ENCODE measurements around the gene PPIP5K1. TPM values are rescaled to one million over a fixed set of nuclear protein-coding genes. Genes with fewer than 3 reads are reported as not detected.

Gene PPIP5K1
- total RNA-seq, 2 donors from 2014 or later, result 43.5 to 61.2 TPM

DNA sequence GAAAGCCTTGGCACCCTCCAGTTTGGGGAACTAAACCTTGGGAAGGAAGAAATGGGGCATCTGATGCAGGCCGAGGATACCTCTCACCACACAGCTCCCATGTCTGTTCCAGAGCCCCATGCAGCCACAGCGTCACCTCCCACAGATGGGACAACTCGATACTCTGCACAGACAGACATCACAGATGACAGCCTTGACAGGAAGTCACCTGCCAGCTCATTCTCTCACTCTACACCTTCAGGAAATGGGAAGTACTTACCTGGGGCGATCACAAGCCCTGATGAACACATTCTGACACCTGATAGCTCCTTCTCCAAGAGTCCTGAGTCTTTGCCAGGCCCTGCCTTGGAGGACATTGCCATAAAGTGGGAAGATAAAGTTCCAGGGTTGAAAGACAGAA is 64.9 kb downstream of the PPIP5K1 start:
- Histone ChIP-seq H3K4me3 (no peak overlapping the region), H3K27me3 (replicated peaks; ENCODE audit: insufficient read depth) (no peaks in the 10 kb centered on the region), H3K9me3 (peaks cover 15% of the 10 kb centered on the region), H3K4me1 (ENCODE audit: control insufficient read depth in 1 of 2, low read depth in 2 of 2) (no peaks in the 10 kb centered on the region), H3K36me3 (peaks cover 42% of the 10 kb centered on the region), H3K27ac (no peak overlapping the region)
- DNase-seq (ENCODE audit: low spot score) (no peak), ATAC-seq (ENCODE audit: insufficient number of reproducible peaks, low FRiP score, low read depth) (no peak)
- TF ChIP-seq, protein P1, sequence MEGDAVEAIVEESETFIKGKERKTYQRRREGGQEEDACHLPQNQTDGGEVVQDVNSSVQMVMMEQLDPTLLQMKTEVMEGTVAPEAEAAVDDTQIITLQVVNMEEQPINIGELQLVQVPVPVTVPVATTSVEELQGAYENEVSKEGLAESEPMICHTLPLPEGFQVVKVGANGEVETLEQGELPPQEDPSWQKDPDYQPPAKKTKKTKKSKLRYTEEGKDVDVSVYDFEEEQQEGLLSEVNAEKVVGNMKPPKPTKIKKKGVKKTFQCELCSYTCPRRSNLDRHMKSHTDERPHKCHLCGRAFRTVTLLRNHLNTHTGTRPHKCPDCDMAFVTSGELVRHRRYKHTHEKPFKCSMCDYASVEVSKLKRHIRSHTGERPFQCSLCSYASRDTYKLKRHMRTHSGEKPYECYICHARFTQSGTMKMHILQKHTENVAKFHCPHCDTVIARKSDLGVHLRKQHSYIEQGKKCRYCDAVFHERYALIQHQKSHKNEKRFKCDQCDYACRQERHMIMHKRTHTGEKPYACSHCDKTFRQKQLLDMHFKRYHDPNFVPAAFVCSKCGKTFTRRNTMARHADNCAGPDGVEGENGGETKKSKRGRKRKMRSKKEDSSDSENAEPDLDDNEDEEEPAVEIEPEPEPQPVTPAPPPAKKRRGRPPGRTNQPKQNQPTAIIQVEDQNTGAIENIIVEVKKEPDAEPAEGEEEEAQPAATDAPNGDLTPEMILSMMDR (IDR thresholded peaks at IDR 0.05), result no peak

DNA sequence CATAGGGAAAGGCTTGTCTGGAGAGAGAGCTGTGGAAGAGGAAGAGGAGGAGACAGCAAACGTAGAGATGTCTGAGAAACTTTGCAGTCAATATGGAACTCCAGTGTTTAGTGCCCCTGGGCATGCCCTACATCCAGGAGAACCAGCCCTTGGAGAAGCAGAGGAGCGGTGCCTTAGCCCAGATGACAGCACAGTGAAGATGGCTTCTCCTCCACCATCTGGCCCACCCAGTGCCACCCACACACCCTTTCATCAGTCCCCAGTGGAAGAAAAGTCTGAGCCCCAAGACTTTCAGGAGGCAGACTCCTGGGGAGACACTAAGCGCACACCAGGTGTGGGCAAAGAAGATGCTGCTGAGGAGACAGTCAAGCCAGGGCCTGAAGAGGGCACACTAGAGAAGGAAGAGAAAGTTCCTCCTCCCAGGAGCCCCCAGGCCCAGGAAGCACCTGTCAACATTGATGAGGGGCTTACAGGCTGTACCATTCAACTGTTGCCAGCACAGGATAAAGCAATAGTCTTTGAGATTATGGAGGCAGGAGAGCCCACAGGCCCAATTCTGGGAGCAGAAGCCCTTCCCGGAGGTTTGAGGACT is 65.7 kb downstream of the PPIP5K1 start:
- TF ChIP-seq, protein P1 (IDR thresholded peaks at IDR 0.05), result no peak
- no peak for ATAC-seq (ENCODE audit: insufficient number of reproducible peaks, low FRiP score, low read depth)
- peaks cover 42% of the 10 kb centered on the region for H3K36me3 ChIP-seq

DNA sequence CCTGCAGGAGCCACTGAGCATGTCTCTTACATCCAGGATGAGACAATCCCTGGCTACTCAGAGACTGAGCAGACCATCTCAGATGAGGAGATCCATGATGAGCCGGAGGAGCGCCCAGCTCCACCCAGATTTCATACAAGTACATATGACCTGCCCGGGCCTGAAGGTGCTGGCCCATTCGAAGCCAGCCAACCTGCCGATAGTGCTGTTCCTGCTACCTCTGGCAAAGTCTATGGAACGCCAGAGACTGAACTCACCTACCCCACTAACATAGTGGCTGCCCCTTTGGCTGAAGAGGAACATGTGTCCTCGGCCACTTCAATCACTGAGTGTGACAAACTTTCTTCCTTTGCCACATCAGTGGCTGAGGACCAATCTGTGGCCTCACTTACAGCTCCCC is 66.4 kb downstream of the PPIP5K1 start:
- DNase-seq (ENCODE audit: low spot score), result no peak
- Histone ChIP-seq H3K36me3 (peaks cover 42% of the 10 kb centered on the region), H3K4me1 (ENCODE audit: control insufficient read depth in 1 of 2, low read depth in 2 of 2) (peaks cover 0 to 8% of the 10 kb centered on the region in 2 donors), H3K27ac (no peak overlapping the region), H3K9me3 (peaks cover 15% of the 10 kb centered on the region), H3K27me3 (replicated peaks; ENCODE audit: insufficient read depth) (no peaks in the 10 kb centered on the region), H3K4me3 (no peak overlapping the region)
- no peak for ATAC-seq (ENCODE audit: insufficient number of reproducible peaks, low FRiP score, low read depth)
- TF ChIP-seq, protein P1 (IDR thresholded peaks at IDR 0.05), result no peak

More for the DNA sequence above, 65.7 kb downstream of the PPIP5K1 start:
- peaks cover 0 to under 1% of the 10 kb centered on the region in 2 donors for H3K4me1 ChIP-seq (ENCODE audit: control insufficient read depth in 1 of 2, low read depth in 2 of 2)
- peaks cover 15% of the 10 kb centered on the region for H3K9me3 ChIP-seq
- H3K4me3 ChIP-seq, result no peak overlapping the region
- H3K27ac ChIP-seq, result no peak overlapping the region
- no peaks in the 10 kb centered on the region for H3K27me3 ChIP-seq (replicated peaks; ENCODE audit: insufficient read depth)
- no peak for DNase-seq (ENCODE audit: low spot score)

DNA sequence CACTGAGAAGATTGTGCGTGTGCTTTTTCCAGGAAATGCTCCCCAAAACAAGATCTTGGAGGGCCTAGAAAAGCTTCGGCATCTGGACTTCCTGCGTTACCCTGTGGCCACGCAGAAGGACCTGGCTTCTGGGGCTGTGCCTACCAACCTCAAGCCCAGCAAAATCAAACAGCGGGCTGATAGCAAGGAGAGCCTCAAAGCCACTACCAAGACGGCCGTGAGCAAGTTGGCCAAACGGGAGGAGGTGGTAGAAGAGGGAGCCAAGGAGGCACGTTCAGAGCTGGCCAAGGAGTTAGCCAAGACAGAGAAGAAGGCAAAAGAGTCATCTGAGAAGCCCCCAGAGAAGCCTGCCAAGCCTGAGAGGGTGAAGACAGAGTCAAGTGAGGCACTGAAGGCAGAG is 67.8 kb downstream of the PPIP5K1 start:
- Histone ChIP-seq H3K27ac (no peak overlapping the region), H3K4me3 (no peak overlapping the region), H3K36me3 (peaks cover 42% of the 10 kb centered on the region), H3K4me1 (ENCODE audit: control insufficient read depth in 1 of 2, low read depth in 2 of 2) (peaks cover 0 to 8% of the 10 kb centered on the region in 2 donors), H3K9me3 (peaks cover 15% of the 10 kb centered on the region), H3K27me3 (replicated peaks; ENCODE audit: insufficient read depth) (no peaks in the 10 kb centered on the region)
- ATAC-seq (ENCODE audit: insufficient number of reproducible peaks, low FRiP score, low read depth) (no peak), DNase-seq (ENCODE audit: low spot score) (no peak)
- TF ChIP-seq, protein P1 (IDR thresholded peaks at IDR 0.05), result no peak

DNA sequence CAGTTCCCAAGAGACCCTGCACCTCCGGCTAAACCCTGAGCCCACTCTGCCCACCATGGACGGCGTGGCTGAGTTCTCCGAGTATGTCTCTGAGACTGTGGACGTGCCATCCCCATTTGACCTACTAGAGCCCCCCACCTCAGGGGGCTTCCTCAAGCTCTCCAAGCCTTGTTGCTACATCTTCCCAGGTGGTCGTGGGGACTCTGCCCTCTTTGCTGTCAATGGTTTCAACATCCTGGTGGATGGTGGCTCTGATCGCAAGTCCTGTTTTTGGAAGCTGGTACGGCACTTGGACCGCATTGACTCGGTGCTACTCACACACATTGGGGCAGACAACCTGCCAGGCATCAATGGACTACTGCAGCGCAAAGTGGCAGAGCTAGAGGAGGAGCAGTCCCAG is 68.6 kb downstream of the PPIP5K1 start:
- ATAC-seq (ENCODE audit: insufficient number of reproducible peaks, low FRiP score, low read depth) (no peak), DNase-seq (ENCODE audit: low spot score) (no peak)

More for the DNA sequence above, 68.6 kb downstream of the PPIP5K1 start:
- Histone ChIP-seq H3K36me3 (peaks cover 42% of the 10 kb centered on the region), H3K9me3 (peaks cover 15% of the 10 kb centered on the region), H3K4me3 (no peak overlapping the region), H3K4me1 (ENCODE audit: control insufficient read depth in 1 of 2, low read depth in 2 of 2) (peaks cover 0 to 16% of the 10 kb centered on the region in 2 donors), H3K27ac (no peak overlapping the region), H3K27me3 (replicated peaks; ENCODE audit: insufficient read depth) (no peaks in the 10 kb centered on the region)
- TF ChIP-seq, protein P1 (IDR thresholded peaks at IDR 0.05), result no peak
